ENCODE measurements around the gene P3H3.

Gene P3H3, protein sequence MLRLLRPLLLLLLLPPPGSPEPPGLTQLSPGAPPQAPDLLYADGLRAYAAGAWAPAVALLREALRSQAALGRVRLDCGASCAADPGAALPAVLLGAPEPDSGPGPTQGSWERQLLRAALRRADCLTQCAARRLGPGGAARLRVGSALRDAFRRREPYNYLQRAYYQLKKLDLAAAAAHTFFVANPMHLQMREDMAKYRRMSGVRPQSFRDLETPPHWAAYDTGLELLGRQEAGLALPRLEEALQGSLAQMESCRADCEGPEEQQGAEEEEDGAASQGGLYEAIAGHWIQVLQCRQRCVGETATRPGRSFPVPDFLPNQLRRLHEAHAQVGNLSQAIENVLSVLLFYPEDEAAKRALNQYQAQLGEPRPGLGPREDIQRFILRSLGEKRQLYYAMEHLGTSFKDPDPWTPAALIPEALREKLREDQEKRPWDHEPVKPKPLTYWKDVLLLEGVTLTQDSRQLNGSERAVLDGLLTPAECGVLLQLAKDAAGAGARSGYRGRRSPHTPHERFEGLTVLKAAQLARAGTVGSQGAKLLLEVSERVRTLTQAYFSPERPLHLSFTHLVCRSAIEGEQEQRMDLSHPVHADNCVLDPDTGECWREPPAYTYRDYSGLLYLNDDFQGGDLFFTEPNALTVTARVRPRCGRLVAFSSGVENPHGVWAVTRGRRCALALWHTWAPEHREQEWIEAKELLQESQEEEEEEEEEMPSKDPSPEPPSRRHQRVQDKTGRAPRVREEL

DNA sequence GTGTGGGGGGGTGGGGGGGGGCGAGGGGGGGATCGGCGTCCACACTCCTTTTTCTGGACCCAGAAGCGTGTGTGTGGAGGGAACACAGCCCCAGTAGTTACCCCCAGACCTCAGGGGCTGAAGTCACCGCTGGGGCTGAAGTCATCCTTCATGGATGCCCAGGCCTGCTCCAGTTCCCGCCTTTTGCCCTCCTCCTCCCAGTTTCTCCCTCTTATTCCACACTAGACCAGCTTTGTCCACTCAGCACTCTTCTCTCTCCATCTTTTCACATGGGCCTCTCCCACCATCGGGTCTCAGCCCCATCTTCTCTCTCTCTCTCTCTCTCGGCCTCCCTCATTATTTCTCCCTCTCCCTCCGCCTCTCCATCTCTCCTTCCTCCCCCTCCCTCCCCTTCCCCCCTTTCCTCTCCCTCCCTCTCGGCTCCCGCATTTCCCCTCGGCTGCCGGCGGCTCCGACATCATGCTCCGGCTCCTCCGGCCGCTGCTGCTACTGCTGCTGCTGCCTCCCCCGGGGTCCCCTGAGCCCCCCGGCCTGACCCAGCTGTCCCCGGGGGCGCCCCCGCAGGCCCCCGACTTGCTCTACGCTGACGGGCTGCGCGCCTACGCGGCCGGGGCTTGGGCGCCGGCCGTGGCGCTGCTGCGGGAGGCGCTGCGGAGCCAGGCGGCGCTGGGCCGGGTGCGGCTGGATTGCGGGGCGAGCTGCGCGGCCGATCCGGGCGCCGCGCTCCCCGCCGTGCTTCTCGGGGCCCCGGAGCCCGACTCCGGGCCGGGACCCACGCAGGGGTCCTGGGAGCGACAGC is at the start of gene P3H3:
Gene P3H3 (plus strand): TSS at position 426 of the 799 bp plus-strand sequence. CDS start 34 bp downstream, at position 460.
- no peak for DNase-seq

DNA sequence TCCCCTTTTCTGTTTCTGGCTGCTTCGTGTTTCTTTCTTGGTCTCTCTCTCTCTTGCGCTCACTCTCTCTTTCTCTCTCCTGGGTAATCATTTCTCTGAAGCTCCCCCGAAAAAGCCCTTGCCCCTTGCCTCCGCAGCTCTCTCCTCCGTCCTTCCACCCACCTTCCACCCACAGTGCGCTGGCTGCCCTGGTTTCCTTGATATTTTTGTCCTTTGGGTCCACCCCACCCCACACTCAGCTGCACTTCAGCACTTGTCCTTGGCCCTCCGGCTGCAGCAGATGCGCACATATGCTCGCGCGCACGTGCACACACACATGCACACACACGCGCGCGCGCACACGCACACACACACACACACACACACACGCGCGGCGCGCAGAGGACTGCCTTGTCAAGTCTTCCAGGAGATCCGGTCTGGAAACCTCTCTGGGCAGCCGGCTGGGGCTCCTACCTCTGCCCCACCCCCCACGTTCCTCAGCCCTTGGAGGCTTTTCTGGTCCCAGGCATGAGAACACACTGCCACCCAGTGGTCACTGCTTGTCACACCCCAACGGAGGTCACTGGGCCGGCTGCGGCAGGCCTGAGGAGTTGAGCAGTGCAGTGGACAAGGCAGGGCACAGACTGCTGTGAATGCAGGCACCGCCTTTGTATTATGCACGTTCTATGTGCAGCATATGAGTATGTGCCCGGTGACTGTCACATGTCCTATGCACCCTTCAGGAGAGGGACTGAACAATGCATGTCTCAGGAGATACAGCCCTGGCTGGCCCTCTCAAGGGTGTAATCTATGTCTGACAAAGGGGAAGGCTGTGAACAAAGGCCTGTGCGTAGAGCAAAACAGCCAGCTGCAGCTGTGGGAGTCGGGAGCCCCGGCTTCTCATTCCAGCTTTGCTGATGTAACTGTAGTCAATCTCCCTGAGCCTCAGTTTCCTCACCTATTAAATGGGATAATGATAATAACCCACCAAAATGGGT is 49.3 kb upstream of the P3H3 start:
- peak; percentile 55 for DNase-seq

GRCh38 chr12:6779708-6780432 is 48.3 kb upstream of the P3H3 start:
- DNase-seq, result no peak

GRCh38 chr12:6780573-6780972 is 47.6 kb upstream of the P3H3 start:
- no peak for DNase-seq

DNA sequence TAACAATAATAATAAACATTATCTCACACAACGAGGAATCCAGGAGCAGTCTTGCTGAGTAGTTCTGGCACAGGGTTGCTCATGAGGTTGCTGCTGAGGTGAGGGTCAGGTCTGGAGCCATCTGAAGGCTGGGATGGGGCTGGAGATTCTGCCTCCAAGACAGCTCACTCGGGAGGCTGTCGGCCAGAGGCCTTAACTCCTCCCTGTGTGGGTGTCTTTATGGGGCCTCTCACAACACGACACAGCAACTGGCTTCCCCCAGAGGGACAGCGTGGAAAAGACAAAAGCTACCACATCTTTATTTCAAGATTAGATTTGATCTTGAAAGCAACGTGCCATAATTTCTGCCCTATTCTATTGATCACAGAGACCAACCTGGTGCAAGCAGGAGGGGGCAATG is 46.1 kb upstream of the P3H3 start:
- DNase-seq, result no peak

GRCh38 chr12:6782850-6783566 is 45.2 kb upstream of the P3H3 start:
- no peak for DNase-seq

GRCh38 chr12:6783828-6784227 is 44.4 kb upstream of the P3H3 start:
- no peak for DNase-seq

- no peak for DNase-seq
Measured at GRCh38 chr12:6784296-6784695, 43.9 kb upstream of the P3H3 start.

- DNase-seq, result no peak
Measured at GRCh38 chr12:6784761-6785160, 43.4 kb upstream of the P3H3 start.

GRCh38 chr12:6786416-6787094 is 41.7 kb upstream of the P3H3 start:
- DNase-seq, result no peak

- no peak for DNase-seq
Measured at GRCh38 chr12:6787309-6787708, 40.9 kb upstream of the P3H3 start.

- DNase-seq, result no peak
Measured at GRCh38 chr12:6788972-6789924, 39.0 kb upstream of the P3H3 start, which contains the start of gene CD4. TSS of gene CD4 (plus strand) at chr12:6789528. CDS start at chr12:6800139, 10,611 bp downstream.

GRCh38 chr12:6790496-6791150 is 37.6 kb upstream of the P3H3 start:
- no peak for DNase-seq

DNA sequence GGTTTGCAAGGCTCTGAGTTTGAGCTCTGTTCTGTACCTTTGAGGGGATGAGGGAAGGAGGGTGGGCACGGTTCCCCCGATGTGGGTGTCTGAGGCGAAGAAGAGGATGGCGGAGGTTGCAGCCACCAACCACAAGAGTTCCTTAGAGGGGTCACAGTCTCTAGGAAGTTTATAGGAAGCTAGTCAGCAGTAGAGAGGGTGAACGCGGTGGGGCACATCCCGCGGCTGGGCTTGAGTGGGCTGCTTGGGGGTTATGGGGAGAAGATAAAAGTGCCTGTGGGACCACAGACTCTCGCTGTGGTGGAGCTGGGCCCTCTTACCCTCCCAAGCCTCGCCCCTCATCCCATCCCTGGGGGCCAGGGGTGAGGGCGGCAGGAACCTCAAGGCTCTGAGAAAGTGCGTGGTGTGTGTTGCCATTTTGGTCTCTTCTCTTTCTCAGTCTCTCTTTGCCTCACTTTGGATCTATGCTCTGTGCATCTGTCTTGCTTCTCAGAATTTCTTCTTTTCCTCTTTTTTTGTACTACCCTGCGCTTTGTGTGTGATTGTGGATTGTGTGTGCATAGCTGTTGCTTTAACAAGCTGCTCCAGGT is 36.2 kb upstream of the P3H3 start:
- no peak for DNase-seq

DNA sequence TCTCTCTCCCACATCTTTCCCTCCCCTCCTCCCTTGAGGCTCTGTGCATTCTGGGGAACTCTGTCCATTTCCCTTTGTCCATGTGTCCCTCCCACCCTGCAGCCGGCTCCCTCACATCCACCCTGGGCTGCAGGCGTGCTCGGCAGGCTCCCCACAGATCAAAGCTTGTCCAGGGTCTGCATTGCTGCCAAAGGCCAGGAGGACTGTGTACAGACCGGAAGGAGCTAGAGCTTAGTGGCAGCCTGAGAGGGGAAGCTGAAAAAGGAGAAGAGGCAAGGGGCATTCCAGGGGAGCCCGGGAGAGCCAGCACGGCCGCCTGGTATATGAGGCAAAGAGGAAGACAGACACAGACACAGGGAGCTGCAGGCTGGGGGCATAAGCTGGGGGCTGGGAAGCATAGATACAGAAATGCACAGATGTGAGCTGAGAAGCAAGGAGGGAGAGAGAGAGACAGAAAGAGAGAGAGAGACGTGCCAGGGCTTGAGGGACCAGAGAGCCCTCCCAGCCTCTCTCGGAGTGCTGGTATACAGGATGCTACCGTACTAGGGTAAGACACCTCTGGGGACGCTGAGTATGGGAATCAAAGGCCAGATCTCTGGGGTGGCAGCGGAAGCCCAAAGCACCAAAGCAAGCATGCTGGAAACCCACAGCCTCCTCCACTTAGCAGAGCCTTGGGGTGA is 35.5 kb upstream of the P3H3 start:
- DNase-seq, result no peak

DNA sequence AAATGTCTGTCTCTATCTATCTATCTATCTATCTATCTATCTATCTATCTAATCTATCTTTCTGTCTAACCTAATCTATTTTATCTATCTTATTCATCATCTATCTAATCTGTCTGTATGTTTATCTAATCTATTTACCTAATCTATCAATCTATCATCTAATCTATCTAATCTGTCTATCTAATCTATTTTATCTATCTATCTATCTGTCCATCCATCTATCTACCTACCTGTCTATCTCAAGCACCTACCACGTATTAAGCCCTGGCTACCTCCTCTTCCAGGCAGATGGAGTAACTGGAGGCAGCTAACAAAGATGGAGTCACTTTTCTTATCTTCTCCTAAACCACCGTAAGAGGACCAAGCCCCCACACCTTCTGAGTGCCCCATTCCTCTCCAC is 33.1 kb upstream of the P3H3 start:
- DNase-seq, result no peak

GRCh38 chr12:6796576-6796975 is 31.6 kb upstream of the P3H3 start:
- DNase-seq, result no peak
